Activated CD4-positive, CD25-positive, alpha-beta regulatory T cell treated with anti-CD3 and anti-CD28 coated beads, Interleukin-2, amount 50 U/mL, for 24 hours (primary cell): Measurements from ENCODE around the gene C9orf152.
"Not testable (repeated sequence)": the region's sequence is repeated elsewhere in the genome, so short reads cannot be mapped to it uniquely, and the experiment has no call there.

Experiments used
- ATAC-seq, 2 donors: fragments of 150-1000 bp; cut with Tn5 transposase; one replicate each; pipeline ENCODE4 v1.10.0; 2021; ENCODE audit warnings: mild to moderate bottlenecking in 1 of 2, moderate library complexity in 1 of 2

Gene C9orf152

DNA sequence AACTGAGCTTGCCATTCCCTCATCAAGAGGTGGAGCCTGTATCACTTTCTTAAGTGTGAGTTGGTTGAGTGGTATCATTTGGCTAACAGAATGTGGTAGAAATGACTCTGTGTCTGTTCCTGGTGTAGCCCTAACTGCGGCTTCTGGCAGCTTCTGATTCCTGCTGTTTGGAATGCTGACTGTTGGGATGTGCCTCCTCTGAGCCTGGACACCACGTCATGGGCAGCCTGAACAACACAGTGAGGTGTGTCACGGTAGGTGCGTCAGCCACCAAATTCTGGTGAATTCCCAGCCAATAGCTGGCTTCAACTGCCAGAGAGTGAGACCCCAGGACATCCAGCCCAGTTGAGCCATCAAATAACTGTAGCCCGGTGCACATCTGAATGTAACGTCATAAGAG lies 6.1 kb upstream of the C9orf152 start:
- no peak for ATAC-seq

DNA sequence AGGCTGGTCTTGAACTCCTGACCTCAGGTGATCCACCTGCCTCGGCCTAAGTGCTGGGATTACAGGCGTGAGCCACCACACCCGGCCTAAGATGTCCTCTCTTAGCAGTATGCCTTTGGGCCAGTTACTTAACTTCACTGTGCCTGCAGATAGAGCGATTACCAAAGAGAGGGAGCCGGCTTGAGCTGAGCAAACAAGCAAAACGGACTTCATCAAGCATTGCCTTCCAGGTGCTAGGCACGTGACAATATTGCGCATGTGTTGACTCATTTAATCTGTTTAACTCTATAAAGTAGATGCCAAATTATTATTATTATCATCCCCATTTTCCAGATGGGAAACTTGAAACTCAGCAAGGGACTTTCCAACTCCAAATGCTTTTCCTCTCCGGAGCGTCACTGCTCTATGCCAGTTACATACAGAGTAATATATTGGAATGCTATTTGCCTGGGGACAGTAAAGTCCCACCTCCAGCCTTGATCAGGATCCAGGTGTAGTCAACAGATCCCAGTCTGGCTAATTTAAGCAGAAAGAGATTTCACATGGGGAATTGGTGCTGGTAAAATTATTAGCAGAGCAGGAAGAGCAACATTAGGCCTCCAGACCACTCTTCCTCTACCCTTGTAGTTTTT lies 5.6 kb upstream of the C9orf152 start:
- ATAC-seq, result no peak

DNA sequence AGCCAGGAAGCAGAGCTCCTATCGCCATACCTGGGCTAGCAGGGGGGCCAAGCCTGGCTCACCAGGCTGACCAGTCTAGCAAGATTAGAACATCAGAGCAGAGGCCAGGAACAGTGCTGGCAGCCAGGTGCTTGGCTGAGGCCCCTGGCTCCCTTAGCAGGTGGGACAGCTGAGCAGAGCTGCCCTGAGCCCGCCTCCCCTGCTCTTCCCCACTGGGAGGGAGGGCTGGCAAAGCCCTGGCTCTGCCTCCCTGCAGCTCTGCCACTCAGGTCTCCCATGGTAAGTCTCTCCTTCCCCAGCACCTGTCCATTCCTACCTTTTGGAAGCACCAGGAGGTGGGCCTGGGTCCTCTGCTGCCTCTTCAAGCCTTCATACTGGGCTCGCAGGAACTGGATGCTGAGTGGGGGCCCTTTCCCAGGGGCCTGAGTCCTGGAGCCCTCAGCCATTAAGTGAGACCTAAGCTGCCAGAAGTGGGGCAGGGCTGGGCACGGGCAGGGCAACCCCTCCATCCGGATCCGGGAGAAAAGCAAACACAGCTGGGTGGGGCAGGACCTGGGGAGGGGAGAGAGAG lies 803 bp downstream of the C9orf152 start:
- ATAC-seq, result no peak

DNA sequence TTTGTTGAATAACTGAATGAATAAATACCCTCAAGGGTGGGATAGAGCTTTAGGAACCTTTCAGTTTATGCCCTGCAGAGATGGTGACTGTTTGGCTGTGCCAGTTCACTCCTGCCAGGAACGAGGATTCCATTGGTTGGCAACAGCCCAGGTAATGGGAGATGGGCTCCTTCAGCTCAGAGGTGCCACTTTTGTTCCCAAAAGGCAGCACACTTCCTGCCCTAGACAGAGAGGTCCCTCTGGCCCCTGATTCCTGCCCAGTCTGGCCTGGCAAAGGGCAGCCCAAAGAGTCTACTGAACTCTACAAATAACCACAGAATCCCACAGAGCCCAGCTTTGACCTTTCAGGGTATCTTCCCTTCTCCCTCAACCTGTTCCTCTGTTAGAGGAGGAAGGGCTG lies 1.6 kb downstream of the C9orf152 start:
- no peak for ATAC-seq

DNA sequence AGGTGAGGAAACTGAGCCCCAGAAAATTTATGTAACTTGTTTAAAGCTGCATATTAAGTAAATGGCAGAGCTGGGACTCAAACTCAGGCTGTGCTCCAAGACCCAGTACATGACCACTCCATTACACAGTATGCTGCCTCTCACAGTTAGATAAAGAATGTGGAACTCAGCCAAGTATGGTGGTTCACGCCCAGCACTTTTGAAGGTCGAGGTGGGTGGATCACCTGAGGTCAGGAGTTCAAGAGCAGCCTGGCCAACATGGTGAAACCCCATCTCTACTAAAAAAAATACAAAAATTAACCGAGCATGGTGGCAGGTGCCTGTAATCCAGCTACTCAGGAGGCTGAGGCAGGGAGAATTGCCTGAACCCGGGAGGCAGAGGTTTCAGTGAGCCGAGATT lies 2.3 kb downstream of the C9orf152 start:
- not testable (repeated sequence) for ATAC-seq

DNA sequence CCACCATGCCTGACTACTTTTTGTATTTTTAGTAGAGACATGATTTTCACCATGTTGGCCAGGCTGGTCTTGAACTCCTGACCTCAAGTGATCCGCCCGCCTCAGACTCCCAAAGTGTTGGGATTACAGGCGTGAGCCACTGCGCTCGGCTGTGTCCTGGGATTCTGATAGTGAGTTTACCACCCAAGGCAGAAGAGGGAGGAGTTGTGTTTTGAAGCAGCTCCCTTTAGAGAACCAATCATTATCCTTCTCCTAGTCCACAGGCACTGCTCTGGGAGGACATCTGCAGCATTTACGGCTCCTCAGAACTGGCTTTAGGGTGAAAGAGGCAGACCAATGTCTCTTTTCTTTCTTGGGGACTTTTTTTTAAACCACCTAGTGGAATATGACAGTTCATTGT lies 5.7 kb downstream of the C9orf152 start:
- ATAC-seq, result no peak

DNA sequence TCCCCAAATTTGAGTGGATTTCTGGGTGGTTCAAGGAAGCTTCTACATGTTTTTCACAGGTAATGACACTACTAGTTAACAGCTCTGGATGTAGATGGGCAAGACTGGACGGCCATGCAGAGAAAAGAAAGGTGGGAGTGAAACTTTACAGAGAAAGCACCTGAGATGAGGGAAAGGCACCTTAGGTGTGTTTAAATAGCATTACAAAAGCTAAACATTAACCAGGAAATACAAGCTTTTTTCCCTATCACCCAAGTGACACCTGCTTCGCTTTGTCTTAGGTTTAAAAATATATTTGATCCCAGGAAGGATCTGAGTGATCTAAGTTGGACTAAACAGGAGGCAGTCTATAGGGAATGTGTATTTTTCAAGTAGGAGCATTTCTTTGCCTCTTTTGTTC lies 8.3 kb downstream of the C9orf152 start:
- no peak for ATAC-seq

DNA sequence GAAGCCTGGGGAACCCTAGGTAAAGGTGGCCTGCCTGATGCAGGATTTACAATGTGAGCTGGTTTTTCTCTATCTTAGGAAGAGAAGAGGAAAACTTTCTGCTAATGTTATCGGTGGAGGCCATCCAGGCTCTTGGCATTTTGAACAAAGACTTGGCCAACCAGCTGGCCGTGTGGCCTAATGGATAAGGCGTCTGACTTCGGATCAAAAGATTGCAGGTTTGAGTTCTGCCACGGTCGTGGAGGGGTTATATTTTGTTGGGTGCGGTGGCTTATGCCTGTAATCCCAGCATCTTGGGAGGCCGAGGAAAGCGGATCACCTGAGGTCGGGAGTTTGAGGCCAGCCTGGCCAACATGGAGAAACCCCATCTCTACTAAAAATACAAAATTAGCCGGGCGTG lies 9.6 kb downstream of the C9orf152 start:
- ATAC-seq, result no peak

DNA sequence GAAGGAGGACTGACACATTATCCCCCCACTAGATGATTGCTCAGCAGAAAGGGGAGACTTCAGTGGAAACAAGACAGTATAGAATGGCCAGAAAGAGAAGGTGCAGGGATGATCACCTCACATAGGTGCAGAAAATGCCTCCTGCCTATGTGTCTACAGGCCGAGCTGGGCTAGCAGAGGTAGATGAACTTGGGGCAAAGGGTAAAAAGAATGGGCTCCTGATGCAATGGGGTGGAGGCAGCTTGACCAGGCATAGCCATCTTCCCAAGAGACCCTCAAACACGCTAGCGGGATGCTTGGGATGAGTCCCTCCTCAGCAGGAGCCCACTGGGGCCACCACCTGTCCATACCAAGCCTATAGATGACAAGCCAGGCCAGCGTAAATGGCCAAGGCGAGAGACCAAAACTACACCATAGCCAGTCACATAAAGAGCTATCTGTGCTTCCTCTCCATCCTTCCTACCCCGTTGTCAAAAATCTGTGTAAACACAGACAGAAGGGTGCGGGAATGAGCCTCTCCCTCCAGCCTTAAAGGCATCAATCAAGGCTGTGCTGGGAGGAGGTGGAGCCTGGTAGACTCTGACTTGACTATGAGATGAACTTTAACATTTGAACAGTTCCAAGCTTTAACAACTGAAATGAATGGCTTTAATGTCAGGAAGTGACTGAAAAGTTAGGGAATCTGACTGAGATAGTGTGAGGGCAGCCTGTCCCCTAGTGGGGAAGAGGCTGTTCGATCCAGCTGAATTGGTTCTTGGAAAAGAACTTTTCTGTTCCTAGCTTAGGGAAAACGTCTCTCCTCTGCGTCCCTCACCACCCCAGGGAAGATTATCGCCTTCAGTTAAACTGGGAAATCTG lies 10.4 kb downstream of the C9orf152 start:
- no peak for ATAC-seq

DNA sequence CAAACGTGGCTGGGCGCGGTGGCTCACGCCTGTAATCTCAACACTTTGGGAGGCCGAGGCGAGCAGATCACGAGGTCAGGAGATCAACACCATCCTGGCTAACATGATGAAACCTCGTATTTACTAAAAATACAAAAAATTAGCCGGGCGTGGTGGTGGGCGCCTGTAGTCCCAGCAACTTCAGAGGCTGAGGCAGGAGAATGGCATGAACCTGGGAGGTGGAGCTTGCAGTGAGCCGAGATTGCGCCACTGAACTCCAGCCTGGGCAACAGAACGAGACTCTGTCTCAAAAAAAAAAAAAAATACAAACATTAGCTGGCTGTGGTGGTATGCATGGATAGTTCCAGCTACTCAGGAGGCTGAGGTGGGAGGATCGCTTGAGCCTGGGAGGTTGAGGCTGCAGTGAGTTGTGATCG lies 11.9 kb downstream of the C9orf152 start:
- not testable (repeated sequence) for ATAC-seq

DNA sequence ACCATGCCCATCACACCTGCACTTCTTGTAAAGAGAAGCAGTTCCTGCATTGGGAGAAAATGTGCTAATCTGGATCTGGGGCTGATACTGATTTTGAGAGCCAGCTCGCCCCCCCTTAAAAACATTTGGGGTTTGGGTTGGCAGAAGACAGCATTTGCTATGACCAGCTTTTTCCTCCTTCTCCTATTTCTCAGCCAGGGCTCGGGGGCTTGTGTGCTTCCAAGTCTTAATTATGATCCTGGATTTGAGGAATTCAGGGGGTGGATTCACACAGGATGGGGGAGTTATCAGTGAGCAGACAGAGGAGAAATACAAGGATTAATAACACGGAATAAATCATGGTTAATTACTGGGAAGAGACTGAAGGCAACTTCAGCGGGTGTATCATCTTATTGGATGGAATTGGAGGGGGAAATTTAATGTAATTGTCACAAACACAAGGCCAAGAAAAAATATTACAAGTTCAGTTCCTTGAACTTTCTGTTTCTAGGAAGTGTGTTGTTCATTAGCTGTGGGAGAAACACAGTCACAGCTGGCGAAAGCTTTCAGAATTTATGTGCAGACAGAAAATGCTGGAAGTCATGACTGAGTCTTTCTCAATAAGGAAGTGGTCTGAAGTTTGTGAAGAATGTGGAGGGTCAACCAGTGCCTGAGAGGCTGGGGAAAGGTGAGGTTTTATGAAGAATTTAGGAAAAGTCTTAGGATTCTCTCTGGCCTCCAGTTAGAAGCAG lies 15.3 kb downstream of the C9orf152 start:
- no peak for ATAC-seq

DNA sequence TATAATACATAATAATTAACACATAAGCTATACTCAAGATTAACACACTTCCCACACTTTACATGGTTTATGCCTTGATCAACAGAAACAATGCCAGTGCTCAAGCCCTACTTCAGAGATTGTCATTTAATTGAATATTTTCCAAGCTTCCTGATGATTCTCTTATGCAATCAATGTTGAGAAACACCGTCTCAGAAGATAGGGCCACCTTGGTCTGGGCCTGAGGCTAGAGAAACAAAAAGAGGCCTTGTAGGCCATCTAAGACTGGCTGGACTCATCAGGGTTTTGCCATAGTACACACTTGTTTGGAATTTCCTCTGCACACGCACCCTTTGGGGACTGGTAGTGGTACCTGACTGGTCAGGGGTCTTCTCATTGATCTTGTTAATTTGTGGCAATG lies 16.3 kb downstream of the C9orf152 start:
- no peak for ATAC-seq

DNA sequence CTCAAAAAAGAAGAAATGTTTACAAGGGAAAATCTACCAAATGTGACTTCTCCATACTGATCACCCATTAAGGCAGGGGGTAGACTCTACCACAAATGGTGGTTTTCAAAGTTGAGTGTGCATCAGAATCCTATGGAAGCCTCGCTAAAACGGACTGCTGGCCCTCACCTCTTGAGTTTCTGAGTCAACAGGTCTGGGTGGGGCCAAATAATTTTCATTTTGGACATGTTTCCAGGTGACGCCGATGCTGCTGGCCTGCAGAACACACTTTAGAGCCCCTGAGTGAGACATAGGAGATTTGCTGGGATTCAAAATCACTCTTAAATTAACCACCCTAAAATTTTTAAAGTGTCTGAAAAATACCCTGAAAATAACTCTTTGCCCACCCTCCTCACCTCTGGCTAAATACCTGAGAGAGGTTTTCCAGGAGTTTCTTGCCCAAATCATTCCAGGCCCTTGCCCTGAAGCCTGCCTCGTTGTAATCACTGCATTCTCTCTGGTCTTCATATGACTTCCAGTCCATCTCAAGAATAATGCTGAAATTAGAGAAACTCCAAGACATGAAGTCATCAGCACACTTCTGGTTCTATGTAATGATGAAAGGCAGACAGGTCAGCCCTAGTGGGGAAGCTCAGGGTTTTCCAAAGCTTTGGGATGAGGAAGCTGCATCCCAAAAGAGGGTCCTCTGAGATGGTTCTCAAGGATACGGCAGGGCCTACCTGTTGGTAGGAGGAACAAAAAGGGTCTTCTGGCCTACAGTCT lies 18.2 kb downstream of the C9orf152 start:
- no peak for ATAC-seq

DNA sequence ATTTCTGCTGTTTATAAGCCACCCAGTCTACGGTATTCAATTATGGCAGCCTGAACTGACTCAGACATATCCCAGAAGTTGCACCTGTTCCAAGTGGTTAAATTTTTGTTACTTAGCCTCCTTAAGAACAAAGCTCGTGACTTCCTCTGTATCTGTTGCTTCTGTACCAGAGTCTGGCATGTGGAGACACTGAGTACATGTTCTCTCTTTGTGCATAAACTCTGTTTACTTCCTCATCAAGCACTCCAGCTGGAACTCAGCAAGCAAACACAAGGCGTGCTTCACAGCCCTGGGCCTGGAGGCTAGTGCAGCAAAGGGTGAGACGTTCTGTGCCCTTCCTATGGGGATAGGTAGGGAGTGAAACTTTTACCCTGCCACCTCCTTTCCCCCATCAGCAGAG lies 19.0 kb downstream of the C9orf152 start:
- ATAC-seq, result no peak

DNA sequence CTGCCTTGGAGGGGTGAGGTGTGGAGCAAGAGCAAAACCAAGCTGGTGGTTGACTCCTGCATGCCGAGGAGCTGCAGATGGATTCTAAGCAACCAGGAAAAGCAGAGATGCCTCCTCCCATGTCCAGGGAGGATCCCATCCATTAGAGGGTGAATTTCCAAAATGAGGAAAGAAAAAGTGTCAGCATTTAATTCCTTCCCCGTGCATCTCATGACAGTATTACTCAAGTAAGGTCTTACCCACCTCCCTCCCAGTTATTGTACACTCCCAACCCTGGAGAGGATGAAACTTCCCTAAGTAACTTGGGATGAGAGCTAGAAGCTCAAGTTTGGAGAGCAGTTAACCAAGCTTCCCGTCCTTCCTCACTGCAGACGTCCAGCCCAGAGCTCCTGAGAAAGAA lies 19.9 kb downstream of the C9orf152 start:
- ATAC-seq, result no peak

DNA sequence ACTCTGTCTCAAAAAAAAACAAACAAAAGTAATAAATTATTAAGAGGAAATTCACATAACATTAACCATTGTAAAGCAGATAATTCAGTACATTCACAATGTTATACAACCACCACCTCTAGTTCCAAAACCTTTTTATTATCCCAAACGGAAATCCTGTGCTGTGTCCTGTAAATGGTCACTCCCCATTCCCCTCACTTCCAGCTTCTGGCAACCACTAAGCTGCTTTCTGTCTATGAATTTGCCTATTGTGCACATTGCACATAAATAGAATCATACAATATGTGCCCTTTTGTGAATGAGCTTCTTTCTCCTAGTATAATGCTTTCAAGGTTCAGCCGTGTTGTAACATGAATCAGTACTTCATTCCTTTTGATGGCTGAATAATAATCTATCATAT lies 20.8 kb downstream of the C9orf152 start:
- no peak for ATAC-seq

DNA sequence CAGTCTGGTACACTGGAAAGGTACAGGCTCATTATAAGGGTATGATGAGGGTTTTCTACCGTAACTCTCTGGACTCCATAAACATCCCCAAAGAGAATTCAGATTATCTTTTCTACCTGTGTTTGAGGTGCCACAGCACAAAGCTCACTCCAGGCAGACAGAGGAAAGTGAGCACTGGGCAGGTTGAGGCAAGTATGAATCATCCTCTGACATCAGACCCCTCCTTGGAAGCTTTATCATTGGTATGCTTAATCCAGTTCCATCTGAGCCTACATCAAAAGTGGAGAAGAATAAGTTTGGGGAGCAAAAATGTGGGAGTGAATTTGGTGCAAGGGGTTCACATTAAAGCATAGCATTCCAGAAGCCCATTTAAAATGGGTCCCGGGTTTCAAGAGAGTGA lies 21.7 kb downstream of the C9orf152 start:
- ATAC-seq, result no peak

DNA sequence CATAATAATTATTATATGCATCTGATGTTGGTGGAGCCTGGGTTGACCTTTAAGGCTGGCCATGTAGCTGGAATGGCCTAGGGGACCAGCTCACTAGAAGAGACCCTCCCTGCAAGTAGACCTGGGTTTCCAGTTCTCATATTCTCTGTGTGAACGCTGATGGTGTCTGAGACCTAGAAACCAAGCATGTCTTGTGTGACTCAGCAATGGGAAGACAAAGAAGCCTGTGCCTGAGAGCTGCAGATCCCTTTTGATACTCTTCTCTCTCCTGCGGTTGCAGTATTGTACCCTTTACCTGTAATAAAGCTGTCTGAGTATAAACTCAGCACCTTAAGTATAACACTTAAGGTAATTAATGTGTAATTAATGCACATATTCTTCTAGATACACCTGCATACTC lies 22.2 kb downstream of the C9orf152 start:
- ATAC-seq, result no peak

DNA sequence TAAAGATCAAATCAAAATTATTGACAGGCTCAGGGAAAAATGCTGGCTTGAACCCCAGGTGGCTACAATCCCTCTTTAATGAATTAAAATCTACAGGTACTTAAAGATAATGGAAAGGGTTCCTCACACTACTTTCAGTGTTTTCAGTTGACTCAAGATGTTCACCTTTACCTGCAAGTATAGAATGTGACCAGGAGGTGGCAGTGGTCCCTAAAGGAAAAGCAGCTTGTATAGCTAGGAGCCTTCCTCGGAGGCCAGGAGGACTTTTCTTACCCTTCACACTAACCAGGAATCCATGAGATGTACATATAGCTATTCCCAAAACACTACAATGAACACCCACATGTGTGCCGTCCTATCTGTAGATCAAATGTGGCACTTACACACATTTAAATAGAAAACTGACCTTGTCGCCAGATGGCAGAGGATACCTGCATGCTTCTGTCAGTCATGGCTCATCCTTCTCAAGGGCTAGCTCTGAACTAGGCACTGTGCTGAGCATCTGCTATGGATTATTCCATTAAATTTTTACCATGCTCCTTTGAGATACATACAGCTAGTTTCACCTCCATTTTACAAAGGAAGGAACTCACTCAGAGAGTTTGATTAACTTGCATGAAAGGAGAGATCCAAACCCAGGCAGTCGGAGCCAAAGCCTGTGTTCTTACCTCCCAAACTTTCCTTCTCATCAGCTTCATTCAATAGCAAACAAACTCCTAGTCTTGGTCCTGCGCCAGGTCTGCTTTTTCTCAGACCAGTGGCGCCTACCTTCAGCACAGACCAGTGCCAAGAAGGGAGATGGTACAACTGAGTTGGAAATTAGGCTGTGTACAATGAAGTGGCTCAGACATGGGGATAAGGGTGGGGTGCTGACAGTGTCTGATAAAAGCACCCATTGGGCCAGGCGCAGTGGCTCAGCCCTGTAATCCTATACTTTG lies 24.5 kb downstream of the C9orf152 start:
- peak in 1 of 2 donors; percentile 67 for ATAC-seq

DNA sequence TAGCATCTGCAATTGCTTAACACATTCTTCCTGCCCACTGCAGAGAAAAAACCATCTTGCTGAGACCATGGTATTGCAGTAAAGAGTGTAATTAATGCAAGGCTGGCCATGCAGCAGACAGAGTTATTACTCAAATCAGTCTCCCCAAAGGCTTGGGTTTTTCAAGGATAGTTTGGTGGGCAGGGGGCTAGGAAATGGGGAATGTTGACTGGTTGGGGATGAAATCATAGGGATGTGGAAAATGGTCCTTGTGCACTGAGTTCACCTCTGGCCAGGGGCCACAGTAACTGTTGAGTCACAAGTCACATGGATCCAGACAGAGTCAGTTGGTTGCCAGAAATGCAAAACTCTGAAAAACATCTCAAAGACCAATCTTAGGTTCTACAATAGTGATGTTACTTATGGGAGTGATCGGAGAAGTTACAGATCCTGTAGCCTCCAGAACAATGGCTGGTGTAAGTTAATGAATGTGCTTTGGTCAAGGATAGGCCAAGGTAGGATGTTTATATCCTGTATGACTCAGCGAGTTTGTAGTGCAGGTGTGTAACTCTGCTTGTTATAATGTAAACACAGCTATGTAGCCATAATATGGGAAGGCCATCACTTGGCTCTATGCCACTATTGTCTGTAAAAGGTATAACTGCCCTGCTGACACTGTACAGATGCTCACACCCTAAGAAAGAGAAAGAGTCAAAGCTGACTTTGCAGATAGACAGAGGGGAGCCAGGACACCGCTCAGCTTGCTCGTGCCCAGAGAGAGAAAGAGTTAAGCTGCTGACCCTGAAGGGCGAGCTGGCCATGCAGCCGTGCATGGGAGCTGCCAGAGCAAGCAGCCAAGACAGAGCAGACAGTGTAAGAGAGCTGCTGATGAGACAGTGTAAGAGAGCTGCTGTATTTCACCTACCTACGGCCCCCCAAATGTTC lies 27.2 kb downstream of the C9orf152 start:
- no peak for ATAC-seq
